ENCODE results near the gene TMEM209. TPM values are rescaled to one million over a fixed set of nuclear protein-coding genes. Genes with fewer than 3 reads are reported as not detected.

Gene TMEM209
- total and polyA plus RNA-seq, 7 donors, result 5.2 to 11.3 (median 9.0) TPM

GRCh38 chr7:130123501-130123900, 81.7 kb downstream of the TMEM209 start:
- Histone ChIP-seq H3K4me3 (no peak overlapping the region), H3K9me3 (no peaks in the 10 kb centered on the region), H3K36me3 (ENCODE audit: insufficient read depth in 1 of 2, low read depth in 1 of 2) (peaks cover 13 to 91% of the 10 kb centered on the region in 2 donors), H3K4me1 (peaks cover 6% of the 10 kb centered on the region), H3K27ac (no peak overlapping the region), H3K27me3 (ENCODE audit: insufficient read depth in 3 of 3, low read length in 2 of 3) (no peaks in the 10 kb centered on the region)
- intact Hi-C loops (cut with DNase I), result loop anchor here in 1 of 2 donors (10.0 kb wide), 1 partner anchor 49 kb away; the partner anchor contains the start of gene KLHDC10
- no peak for TF ChIP-seq CTCF (IDR thresholded peaks at IDR 0.05)
- no peak for DNase-seq
- no peak for ATAC-seq

- Histone ChIP-seq H3K9me3 (no peaks in the 10 kb centered on the region), H3K4me3 (no peak overlapping the region), H3K27me3 (ENCODE audit: insufficient read depth in 3 of 3, low read length in 2 of 3) (no peaks in the 10 kb centered on the region), H3K36me3 (ENCODE audit: insufficient read depth in 1 of 2, low read depth in 1 of 2) (peaks cover 4 to 50% of the 10 kb centered on the region in 2 donors), H3K4me1 (no peaks in the 10 kb centered on the region), H3K27ac (no peak overlapping the region)
- WGBS, 3 donors, result 97 to 100% (median 99%) methylated on average over 4 of the region's 4 CpGs
- ATAC-seq, result no peak
- DNase-seq, result no peak
- TF ChIP-seq CTCF (IDR thresholded peaks at IDR 0.05), result no peak
- intact Hi-C loops (cut with DNase I), result no loop called here
Observed at GRCh38 chr7:130118801-130119200, 86.4 kb downstream of the TMEM209 start.

GRCh38 chr7:130118294-130118693, 86.9 kb downstream of the TMEM209 start:
- no peak for DNase-seq
- WGBS, 3 donors, result 88 to 94% (median 94%) methylated on average over 5 of the region's 5 CpGs
- no peaks in the 10 kb centered on the region for H3K4me1 ChIP-seq
- intact Hi-C loops (cut with DNase I), result no loop called here
- no peak overlapping the region for H3K4me3 ChIP-seq
- no peak for ATAC-seq
- H3K36me3 ChIP-seq (ENCODE audit: insufficient read depth in 1 of 2, low read depth in 1 of 2), result peaks cover 4 to 45% of the 10 kb centered on the region in 2 donors
- H3K9me3 ChIP-seq, result no peaks in the 10 kb centered on the region
- H3K27ac ChIP-seq, result no peak overlapping the region
- no peaks in the 10 kb centered on the region for H3K27me3 ChIP-seq (ENCODE audit: insufficient read depth in 3 of 3, low read length in 2 of 3)
- no peak for TF ChIP-seq CTCF (IDR thresholded peaks at IDR 0.05)

GRCh38 chr7:130114776-130115175, 90.4 kb downstream of the TMEM209 start:
- Histone ChIP-seq H3K27me3 (ENCODE audit: insufficient read depth in 3 of 3, low read length in 2 of 3) (no peaks in the 10 kb centered on the region), H3K4me3 (no peak overlapping the region), H3K27ac (no peak overlapping the region), H3K4me1 (no peaks in the 10 kb centered on the region), H3K9me3 (no peaks in the 10 kb centered on the region), H3K36me3 (ENCODE audit: insufficient read depth in 1 of 2, low read depth in 1 of 2) (peaks cover 0 to 10% of the 10 kb centered on the region in 2 donors)
- DNase-seq (no peak), ATAC-seq (no peak)
- no peak for TF ChIP-seq CTCF (IDR thresholded peaks at IDR 0.05)
- 96 to 98% (median 97%) methylated on average over 2 of the region's 2 CpGs for WGBS, 3 donors
- intact Hi-C loops (cut with DNase I), result no loop called here

Other genes with a start within 250 kb of the TMEM209 start
- 10 to 100 TPM; 21.1 to 26.6 (median 26.0) TPM for gene ZC3HC1, start 154.0 kb downstream of the TMEM209 start, total RNA-seq
- gene ZC3HC1, start 154.0 kb downstream of the TMEM209 start, polyA plus RNA-seq, result 10 to 100 TPM; 22.8 to 37.7 (median 33.5) TPM
- 10 to 100 TPM; 30.5 to 45.0 (median 36.5) TPM for gene KLHDC10, start 134.9 kb downstream of the TMEM209 start, total RNA-seq
- 10 to 100 TPM; 17.6 to 49.6 (median 18.5) TPM for gene KLHDC10, start 134.9 kb downstream of the TMEM209 start, polyA plus RNA-seq
- gene SSMEM1, start 2.5 kb upstream of the TMEM209 start, total RNA-seq, result not detected
- gene SSMEM1, start 2.5 kb upstream of the TMEM209 start, polyA plus RNA-seq, result not detected
- under 1 TPM in 1 of 4 donors, not detected in 3; 0.32 TPM for gene CPA2, start 61.5 kb upstream of the TMEM209 start, total RNA-seq
- gene CPA2, start 61.5 kb upstream of the TMEM209 start, polyA plus RNA-seq, result under 1 TPM in 2 of 3 donors, not detected in 1; 0.23 to 0.30 TPM
- gene CPA4, start 87.8 kb upstream of the TMEM209 start, total RNA-seq, result 1 to 10 TPM in 2 of 4 donors, under 1 TPM in 2; 0.11 to 2.5 (median 1.0) TPM
- under 1 TPM; 0.09 to 0.68 (median 0.20) TPM for gene CPA4, start 87.8 kb upstream of the TMEM209 start, polyA plus RNA-seq
- gene CPA5, start 139.4 kb upstream of the TMEM209 start, total RNA-seq, result 1 to 10 TPM in 2 of 4 donors, under 1 TPM in 1, not detected in 1; 0.73 to 5.2 (median 1.7) TPM
- gene CPA5, start 139.4 kb upstream of the TMEM209 start, polyA plus RNA-seq, result 1 to 10 TPM in 1 of 3 donors, under 1 TPM in 2; 0.42 to 1.3 (median 0.48) TPM
- 1 to 10 TPM in 3 of 4 donors, under 1 TPM in 1; 0.52 to 4.6 (median 1.3) TPM for gene CPA1, start 175.1 kb upstream of the TMEM209 start, total RNA-seq
- 1 to 10 TPM in 1 of 3 donors, under 1 TPM in 2; 0.18 to 1.0 (median 0.56) TPM for gene CPA1, start 175.1 kb upstream of the TMEM209 start, polyA plus RNA-seq
- 1 to 10 TPM; 2.4 to 4.6 (median 3.2) TPM for gene CEP41, start 235.6 kb upstream of the TMEM209 start, total RNA-seq
- 1 to 10 TPM; 3.0 to 4.6 (median 4.2) TPM for gene CEP41, start 235.6 kb upstream of the TMEM209 start, polyA plus RNA-seq

Measured in psoas muscle (tissue), 8 donors.